ENCODE data around the gene RPN2. TPM values are rescaled to one million over a fixed set of nuclear protein-coding genes. Genes with fewer than 3 reads are reported as not detected.
A peak's percentile ranks its signal among the peaks of the same experiment; 100 is the strongest.

RPN2 gene
- total RNA-seq, 1 experiment from 2014 or later: 234 TPM

- H3K4me3 Mint-ChIP-seq: no peak overlapping the region
- peaks cover 26 to 30% of the 10 kb centered on the region in 2 experiments for H3K4me1 Mint-ChIP-seq
- Histone ChIP-seq H3K4ac (ENCODE audit: low read depth, low read length) (no peak overlapping the region), H3K9me3 (ENCODE audit: control insufficient read depth, low read depth, low read length) (no peaks in the 10 kb centered on the region), H4K5ac (ENCODE audit: insufficient read length, low read depth, low read length) (no peak overlapping the region), H2BK5ac (ENCODE audit: insufficient read length, low read length) (no peak overlapping the region), H3K27ac (ENCODE audit: insufficient read length, low read depth, low read length) (no peak overlapping the region), H3K27me3 (ENCODE audit: insufficient read depth, low read length) (no peaks in the 10 kb centered on the region), H3K79me2 (ENCODE audit: insufficient read depth, low read length) (peaks cover 31% of the 10 kb centered on the region), H2BK12ac (ENCODE audit: insufficient read length, low read depth, low read length) (no peak overlapping the region), H3K9ac (ENCODE audit: extremely low read depth, insufficient read length, low read length) (no peak overlapping the region), H2BK15ac (ENCODE audit: low read depth, low read length) (no peak overlapping the region), H3K18ac (ENCODE audit: insufficient read length, low read depth, low read length) (no peak overlapping the region), H3K79me1 (ENCODE audit: insufficient read depth, low read depth, low read length, poor library complexity, severe bottlenecking) (peaks cover 17% of the 10 kb centered on the region), H2AK5ac (ENCODE audit: insufficient read length, low read length) (no peak overlapping the region), H4K8ac (replicated peaks; ENCODE audit: insufficient read length, low read depth, low read length) (no peak overlapping the region), H3K4me1 (ENCODE audit: insufficient read depth, low read length) (no peaks in the 10 kb centered on the region), H3K56ac (ENCODE audit: insufficient read length, low read depth, low read length) (no peak overlapping the region), H2BK120ac (ENCODE audit: low read depth, low read length, poor library complexity, severe bottlenecking) (no peak overlapping the region), H3K14ac (ENCODE audit: insufficient read depth, low read length) (no peak overlapping the region), H4K20me1 (ENCODE audit: control insufficient read depth, insufficient read depth, insufficient read length) (no peaks in the 10 kb centered on the region), H3K4me2 (ENCODE audit: insufficient read depth, insufficient read length, low read length) (no peak overlapping the region), H3K23me2 (ENCODE audit: insufficient read length, low read depth, low read length, poor library complexity, severe bottlenecking) (no peaks in the 10 kb centered on the region), H3K23ac (ENCODE audit: insufficient read length, low read depth, low read length) (no peak overlapping the region), H4K91ac (ENCODE audit: insufficient read length, low read depth, low read length) (no peak overlapping the region), H3T11ph (ENCODE audit: low read length) (no peak overlapping the region), H2BK20ac (ENCODE audit: low read depth, low read length, poor library complexity, severe bottlenecking) (no peak overlapping the region), H2AFZ (ENCODE audit: low read length) (no peak overlapping the region)
- whole genome bisulfite sequencing (ENCODE audit: extremely low coverage, insufficient read length, low lambda C conversion rate): no CpG with 5 or more reads among the region's 9 CpGs
- peak overlapping the region in 2 of 3 experiments; percentile 57 to 61; a peak in 3 of 7 replicates for H3K27ac Mint-ChIP-seq
- no peak for DNase-seq
- H3K27me3 Mint-ChIP-seq (ENCODE audit: low read depth): no peaks in the 10 kb centered on the region
- no peaks in the 10 kb centered on the region for H3K9me3 Mint-ChIP-seq
- H3K36me3 Mint-ChIP-seq (ENCODE audit: insufficient read depth in 1 of 3, low read depth in 3 of 3): peaks cover 34 to 63% (median 55%) of the 10 kb centered on the region in 3 experiments; a peak in 6 of 7 replicates
- no peak for TF ChIP-seq CTCF (conservative IDR thresholded peaks at IDR 0.05)
These were observed 11.4 kb downstream of the RPN2 start for GRCh38 chr20:37190354-37191112.
